HFFc6 (cell line): ENCODE measurements around the gene RPS6KB2. TPM values are rescaled to one million over a fixed set of nuclear protein-coding genes. Genes with fewer than 3 reads are reported as not detected.

Source experiments
- DNase-seq: peaks from one replicate; pipeline ENCODE4 v3.0.0-alpha.2; 2018
- H3K27ac Mint-ChIP-seq: 2 replicates; pipeline ENCODE4 v1.8.0; 2020; ENCODE audit warnings: mild to moderate bottlenecking, mixed read lengths
- H3K27me3 Mint-ChIP-seq: 2 replicates; pipeline ENCODE4 v1.8.0; 2021; ENCODE audit warnings: mild to moderate bottlenecking, moderate library complexity, mixed read lengths; ENCODE audit not compliant: insufficient read depth
- H3K36me3 Mint-ChIP-seq: 2 replicates; pipeline ENCODE4 v1.8.0; 2021; ENCODE audit warnings: low read depth, mixed read lengths
- H3K4me1 Mint-ChIP-seq: 2 replicates; pipeline ENCODE4 v1.8.0; 2020; ENCODE audit warnings: low read depth, mixed read lengths
- H3K4me3 Mint-ChIP-seq: 2 replicates; pipeline ENCODE4 v1.8.0; 2020; ENCODE audit warnings: mild to moderate bottlenecking, moderate library complexity, mixed read lengths
- H3K9me3 Mint-ChIP-seq: 2 replicates; pipeline ENCODE4 v1.8.0; 2020; ENCODE audit warnings: mild to moderate bottlenecking, mixed read lengths
- CTCF ChIP-seq: fragments of 200-600 bp; sonication (generic); IDR thresholded peaks from 2 replicates; pipeline ENCODE4 v1.5.0; 2021; ENCODE audit warnings: antibody characterized with exemption, mild to moderate bottlenecking
- total RNA-seq, 6 experiments: library from RNA; stranded (reverse); fragmentation: NEBNext Ultra II Directional; extraction: Animal tissue kit (Norgen Biotek cat#: 25700); gene quantifications; 2 replicates in 1 of 6; 3 replicates in 5 of 6; pipeline ENCODE4 v1.2.3, GENCODE V29; 2021

The RPS6KB2 gene
- total RNA-seq, 6 experiments from 2014 or later = 51.5 to 58.4 (median 55.8) TPM

- Mint-ChIP-seq H3K4me3 (no peak overlapping the region), H3K9me3 (no peaks in the 10 kb centered on the region), H3K4me1 (no peaks in the 10 kb centered on the region), H3K27ac (no peak overlapping the region), H3K36me3 (no peaks in the 10 kb centered on the region), H3K27me3 (peaks cover 13% of the 10 kb centered on the region)
- no peak for TF ChIP-seq CTCF
- no peak for DNase-seq
Measured at GRCh38 chr11:67453816-67454732, 25.8 kb downstream of the RPS6KB2 start.

- H3K9me3 Mint-ChIP-seq = no peaks in the 10 kb centered on the region
- no peaks in the 10 kb centered on the region for H3K36me3 Mint-ChIP-seq
- TF ChIP-seq CTCF = no peak
- H3K4me3 Mint-ChIP-seq = no peak within 1 kb of the TSS
- no peak within 1 kb of the TSS for H3K27ac Mint-ChIP-seq
- no peaks in the 10 kb centered on the region for H3K4me1 Mint-ChIP-seq
- H3K27me3 Mint-ChIP-seq = peaks cover 12% of the 10 kb centered on the region
- no peak for DNase-seq
Measured at GRCh38 chr11:67455054-67455453, 26.8 kb downstream of the RPS6KB2 start, which contains the start of gene CABP4. Gene CABP4 (plus strand): TSS chr11:67455354. CDS start chr11:67455424, 70 bp downstream.

GRCh38 chr11:67456068-67456705 lies 27.9 kb downstream of the RPS6KB2 start:
- no peak overlapping the region for H3K4me3 Mint-ChIP-seq
- no peak for DNase-seq
- H3K27me3 Mint-ChIP-seq = peaks cover 5% of the 10 kb centered on the region
- no peaks in the 10 kb centered on the region for H3K4me1 Mint-ChIP-seq
- no peaks in the 10 kb centered on the region for H3K36me3 Mint-ChIP-seq
- H3K27ac Mint-ChIP-seq = no peak overlapping the region
- H3K9me3 Mint-ChIP-seq = no peaks in the 10 kb centered on the region
- TF ChIP-seq CTCF = no peak

GRCh38 chr11:67457453-67457852 lies 29.2 kb downstream of the RPS6KB2 start:
- DNase-seq = no peak
- no peak overlapping the region for H3K27ac Mint-ChIP-seq
- H3K36me3 Mint-ChIP-seq = no peaks in the 10 kb centered on the region

GRCh38 chr11:67458266-67458665 lies 30.0 kb downstream of the RPS6KB2 start:
- Mint-ChIP-seq H3K36me3 (no peaks in the 10 kb centered on the region), H3K9me3 (no peaks in the 10 kb centered on the region), H3K27ac (no peak overlapping the region), H3K27me3 (peaks cover 2% of the 10 kb centered on the region), H3K4me3 (no peak overlapping the region), H3K4me1 (no peaks in the 10 kb centered on the region)
- TF ChIP-seq CTCF = no peak
- no peak for DNase-seq

More at GRCh38 chr11:67457453-67457852, 29.2 kb downstream of the RPS6KB2 start:
- TF ChIP-seq CTCF = no peak
- Mint-ChIP-seq H3K9me3 (no peaks in the 10 kb centered on the region), H3K4me3 (no peak overlapping the region), H3K27me3 (peaks cover 2% of the 10 kb centered on the region), H3K4me1 (no peaks in the 10 kb centered on the region)
